GM13976 (cell line): ENCODE measurements around the gene HS3ST1.

Experiments used
- DNase-seq: peaks from one replicate; pipeline ENCODE4 v3.0.0; 2012; ENCODE audit warnings: low spot score
- in situ Hi-C: fragments of 300-500 bp; cut with MboI; formaldehyde crosslinking; loops from one replicate; pipeline ENCODE4 v1.12.0; 2022; ENCODE audit warnings: low sequenced_read_pairs, mixed read lengths, inconsistent platforms; ENCODE audit not compliant: unreplicated experiment
- TF ChIP-seq, protein P1 (sequence below): IDR thresholded peaks from 2 replicates; pipeline ENCODE4 v1.5.1; 2012; ENCODE audit warnings: borderline replicate concordance, mild to moderate bottlenecking; ENCODE audit not compliant: insufficient read depth; ENCODE audit errors: extremely low read depth, missing control alignments, control extremely low read depth

The HS3ST1 gene

DNA sequence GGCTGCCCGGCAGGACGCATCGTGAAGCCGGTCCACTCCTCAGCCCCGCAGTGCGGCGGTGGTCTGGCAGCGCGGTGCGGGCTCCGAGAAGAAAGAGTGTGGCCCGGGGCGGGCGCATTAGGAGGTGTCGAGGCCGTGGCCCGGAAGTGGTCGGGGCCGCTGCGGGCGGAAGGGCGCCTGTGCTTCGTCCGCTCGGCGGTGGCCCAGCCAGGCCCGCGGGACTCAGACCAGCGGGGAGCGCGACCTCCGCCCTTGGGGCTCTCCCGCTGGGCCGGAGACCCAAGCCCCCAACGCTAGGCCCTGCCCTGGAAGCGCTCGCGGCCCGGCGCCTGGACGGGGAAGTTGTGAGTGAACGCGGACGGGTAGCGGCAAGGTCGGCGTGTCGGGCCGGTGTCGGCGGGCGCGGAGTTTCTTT, 60.0 kb downstream of the HS3ST1 start:
- DNase-seq, result no peak
- in situ Hi-C loops, result no loop called here
- TF ChIP-seq, protein P1, sequence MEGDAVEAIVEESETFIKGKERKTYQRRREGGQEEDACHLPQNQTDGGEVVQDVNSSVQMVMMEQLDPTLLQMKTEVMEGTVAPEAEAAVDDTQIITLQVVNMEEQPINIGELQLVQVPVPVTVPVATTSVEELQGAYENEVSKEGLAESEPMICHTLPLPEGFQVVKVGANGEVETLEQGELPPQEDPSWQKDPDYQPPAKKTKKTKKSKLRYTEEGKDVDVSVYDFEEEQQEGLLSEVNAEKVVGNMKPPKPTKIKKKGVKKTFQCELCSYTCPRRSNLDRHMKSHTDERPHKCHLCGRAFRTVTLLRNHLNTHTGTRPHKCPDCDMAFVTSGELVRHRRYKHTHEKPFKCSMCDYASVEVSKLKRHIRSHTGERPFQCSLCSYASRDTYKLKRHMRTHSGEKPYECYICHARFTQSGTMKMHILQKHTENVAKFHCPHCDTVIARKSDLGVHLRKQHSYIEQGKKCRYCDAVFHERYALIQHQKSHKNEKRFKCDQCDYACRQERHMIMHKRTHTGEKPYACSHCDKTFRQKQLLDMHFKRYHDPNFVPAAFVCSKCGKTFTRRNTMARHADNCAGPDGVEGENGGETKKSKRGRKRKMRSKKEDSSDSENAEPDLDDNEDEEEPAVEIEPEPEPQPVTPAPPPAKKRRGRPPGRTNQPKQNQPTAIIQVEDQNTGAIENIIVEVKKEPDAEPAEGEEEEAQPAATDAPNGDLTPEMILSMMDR, result no peak

DNA sequence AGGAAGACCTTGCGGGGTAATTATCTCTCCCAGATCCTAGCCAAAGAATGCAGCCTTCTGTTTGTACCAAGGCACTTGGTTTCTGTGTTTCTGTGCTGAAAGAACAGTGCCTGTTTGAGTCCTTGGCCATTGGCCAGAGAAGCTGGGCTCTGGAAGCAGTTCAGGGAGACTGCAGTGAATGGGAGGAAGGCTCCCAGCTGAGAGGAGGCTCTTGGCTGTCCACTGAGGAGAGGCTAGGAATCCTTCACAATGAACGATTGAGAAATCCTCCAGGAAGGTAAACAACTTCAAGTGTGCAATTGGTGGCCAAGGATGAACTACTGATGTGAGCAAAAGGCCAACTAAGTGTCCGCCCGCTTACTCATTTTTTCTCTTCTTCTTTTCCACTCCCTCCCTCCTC, 61.3 kb downstream of the HS3ST1 start:
- TF ChIP-seq, protein P1, result no peak
- in situ Hi-C loops, result no loop called here
- DNase-seq, result no peak

DNA sequence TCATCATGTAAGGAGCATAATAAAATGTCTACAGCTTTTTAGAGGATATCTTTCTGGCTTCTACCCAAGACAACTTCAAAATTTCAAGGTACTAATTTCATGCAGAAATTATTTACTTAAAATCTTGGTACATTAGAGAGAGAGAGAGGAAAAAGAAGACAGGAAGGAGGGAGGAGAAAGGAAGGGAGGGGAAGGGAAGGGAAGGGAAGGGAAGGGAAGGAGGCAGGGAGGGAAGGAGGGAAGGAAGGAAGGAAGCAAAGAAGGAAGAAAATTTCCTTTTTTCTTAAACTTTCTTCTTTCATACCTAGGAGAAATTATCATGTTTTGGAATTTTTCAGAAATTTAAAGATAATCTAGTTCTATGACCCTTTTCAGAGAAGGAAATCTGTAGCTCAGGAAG, 61.8 kb downstream of the HS3ST1 start:
- in situ Hi-C loops, result no loop called here
- TF ChIP-seq, protein P1, result no peak
- DNase-seq, result no peak

DNA sequence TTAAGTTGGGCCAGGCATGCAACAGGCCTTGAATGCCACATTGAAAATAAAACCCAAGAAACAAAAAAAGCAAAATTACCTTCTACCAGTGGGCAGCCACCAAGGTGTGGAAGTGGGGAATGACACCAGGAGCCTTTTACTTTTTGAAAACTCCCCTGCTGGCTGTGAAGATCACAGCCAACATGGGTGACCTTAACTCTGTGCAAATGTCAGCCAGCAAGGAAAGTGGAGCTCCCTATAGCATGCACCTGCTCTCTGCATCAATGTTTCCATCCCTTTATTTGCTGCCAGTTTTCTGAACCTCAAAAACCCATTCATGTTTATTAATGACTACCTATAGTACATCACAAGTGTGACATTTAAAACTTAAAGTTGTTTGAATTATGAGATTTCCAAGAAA, 63.7 kb downstream of the HS3ST1 start:
- no peak for DNase-seq
- in situ Hi-C loops, result no loop called here
- TF ChIP-seq, protein P1, result no peak

DNA sequence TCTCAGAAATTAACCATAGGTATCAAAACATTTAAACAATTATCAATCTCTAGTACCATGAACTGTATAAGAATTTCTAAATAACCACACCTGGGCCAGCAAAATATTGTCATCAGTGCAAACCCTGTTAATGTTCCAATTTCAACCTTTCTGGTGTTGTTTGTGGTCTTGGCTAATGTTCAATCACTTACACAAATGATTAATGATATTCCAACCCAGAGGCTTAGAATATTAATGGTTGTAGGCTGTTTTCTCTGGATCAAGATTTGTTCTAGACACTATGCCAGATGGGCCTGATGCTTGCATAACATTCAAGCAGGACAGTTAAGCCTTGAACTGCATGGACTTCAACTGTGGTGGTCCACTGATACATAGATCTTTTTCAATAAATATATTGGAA, 69.1 kb downstream of the HS3ST1 start:
- in situ Hi-C loops, result no loop called here
- TF ChIP-seq, protein P1, result no peak
- no peak for DNase-seq

DNA sequence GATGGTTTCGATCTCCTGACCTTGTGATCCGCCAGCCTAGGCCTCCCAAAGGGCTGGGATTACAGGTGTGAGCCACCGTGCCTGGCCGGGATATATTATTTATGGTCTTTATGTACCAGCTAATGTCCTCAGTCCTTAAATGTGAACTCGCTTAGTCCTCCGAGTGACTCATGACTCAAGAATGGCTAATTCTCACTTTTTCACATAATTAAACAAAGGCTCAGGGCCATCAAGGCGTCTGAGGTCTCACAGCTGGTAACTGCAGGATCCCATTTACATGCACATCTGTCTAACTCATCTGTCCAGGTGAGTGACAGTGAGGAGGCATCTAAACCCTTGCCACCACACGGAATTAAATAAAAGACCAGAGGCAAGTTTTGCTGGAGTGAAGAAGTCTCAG, 73.5 kb downstream of the HS3ST1 start:
- DNase-seq, result no peak
- in situ Hi-C loops, result no loop called here
- TF ChIP-seq, protein P1, result no peak

DNA sequence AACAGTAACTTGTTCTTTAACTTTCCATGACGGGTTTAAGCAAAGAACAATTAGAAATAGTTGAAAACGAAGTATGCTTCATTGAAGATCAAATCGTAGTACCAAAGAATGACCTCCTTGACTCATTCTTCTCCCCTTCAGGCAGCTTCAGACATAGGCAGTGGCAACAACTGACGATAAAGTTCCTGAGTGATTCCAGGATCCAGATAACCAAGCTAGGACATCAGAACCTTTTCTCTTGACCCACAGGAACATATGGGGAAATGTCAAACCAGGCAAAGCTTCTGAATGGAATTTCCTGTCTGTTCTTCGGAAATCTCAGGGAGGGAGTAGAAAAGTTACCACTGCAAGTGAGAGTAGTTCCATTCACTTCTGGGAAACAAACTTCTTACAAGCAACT, 74.2 kb downstream of the HS3ST1 start:
- TF ChIP-seq, protein P1, result no peak
- in situ Hi-C loops, result no loop called here
- DNase-seq, result no peak
